Hepatocyte (in vitro differentiated cells): Measurements from ENCODE around the gene TMEM250.

Experiments
- EZH2 ChIP-seq: fragments of 200-600 bp; sonication (generic); IDR thresholded peaks from 2 replicates; pipeline ENCODE4 v1.6.1; 2016; ENCODE audit warnings: antibody characterized with exemption, mild to moderate bottlenecking, borderline replicate concordance
- EZH2phosphoT487 ChIP-seq: fragments of 200-600 bp; sonication (generic); IDR thresholded peaks from one replicate; pipeline ENCODE4 v1.6.1; 2018; ENCODE audit warnings: antibody characterized with exemption, mild to moderate bottlenecking, low read depth, moderate library complexity; ENCODE audit not compliant: unreplicated experiment, severe bottlenecking
- TF ChIP-seq, protein P1 (sequence below): fragments of 200-600 bp; sonication (generic); IDR thresholded peaks from 2 replicates; pipeline ENCODE4 v1.5.1; 2016; ENCODE audit warnings: antibody characterized with exemption, mild to moderate bottlenecking; ENCODE audit not compliant: poor library complexity

DNA sequence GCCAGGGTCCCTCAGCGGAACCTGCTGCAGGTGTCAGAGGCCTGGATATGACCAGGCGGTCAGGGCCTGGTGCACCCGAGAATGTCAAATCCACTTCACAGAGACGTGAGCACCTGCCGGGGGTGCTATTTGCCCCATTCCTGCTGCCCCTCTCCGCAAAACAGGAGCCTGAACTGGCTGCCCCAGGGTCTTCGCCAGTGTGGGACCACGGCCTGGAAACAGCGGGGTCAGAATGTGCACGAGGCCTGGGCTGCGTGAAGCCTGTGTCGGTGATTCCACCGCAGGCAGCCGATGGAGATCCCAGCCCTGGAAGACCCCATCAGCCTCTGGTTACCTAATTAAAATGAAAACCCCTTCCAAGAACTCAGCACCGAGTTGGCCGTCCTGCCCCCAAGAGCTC is 41.2 kb upstream of the TMEM250 start:
- TF ChIP-seq, protein P1, sequence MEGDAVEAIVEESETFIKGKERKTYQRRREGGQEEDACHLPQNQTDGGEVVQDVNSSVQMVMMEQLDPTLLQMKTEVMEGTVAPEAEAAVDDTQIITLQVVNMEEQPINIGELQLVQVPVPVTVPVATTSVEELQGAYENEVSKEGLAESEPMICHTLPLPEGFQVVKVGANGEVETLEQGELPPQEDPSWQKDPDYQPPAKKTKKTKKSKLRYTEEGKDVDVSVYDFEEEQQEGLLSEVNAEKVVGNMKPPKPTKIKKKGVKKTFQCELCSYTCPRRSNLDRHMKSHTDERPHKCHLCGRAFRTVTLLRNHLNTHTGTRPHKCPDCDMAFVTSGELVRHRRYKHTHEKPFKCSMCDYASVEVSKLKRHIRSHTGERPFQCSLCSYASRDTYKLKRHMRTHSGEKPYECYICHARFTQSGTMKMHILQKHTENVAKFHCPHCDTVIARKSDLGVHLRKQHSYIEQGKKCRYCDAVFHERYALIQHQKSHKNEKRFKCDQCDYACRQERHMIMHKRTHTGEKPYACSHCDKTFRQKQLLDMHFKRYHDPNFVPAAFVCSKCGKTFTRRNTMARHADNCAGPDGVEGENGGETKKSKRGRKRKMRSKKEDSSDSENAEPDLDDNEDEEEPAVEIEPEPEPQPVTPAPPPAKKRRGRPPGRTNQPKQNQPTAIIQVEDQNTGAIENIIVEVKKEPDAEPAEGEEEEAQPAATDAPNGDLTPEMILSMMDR, result no peak
- TF ChIP-seq EZH2, result no peak
- no peak for TF ChIP-seq EZH2phosphoT487
